HG02943 (cell line): ENCODE results near the gene CCDC97.

ENCODE experiments used
- ATAC-seq: cut with Tn5 transposase; IDR thresholded peaks from one replicate; pipeline ENCODE4 v1.9.1; 2021; ENCODE audit warnings: mild to moderate bottlenecking, low read depth, moderate library complexity; ENCODE audit not compliant: unreplicated experiment

Gene CCDC97

DNA sequence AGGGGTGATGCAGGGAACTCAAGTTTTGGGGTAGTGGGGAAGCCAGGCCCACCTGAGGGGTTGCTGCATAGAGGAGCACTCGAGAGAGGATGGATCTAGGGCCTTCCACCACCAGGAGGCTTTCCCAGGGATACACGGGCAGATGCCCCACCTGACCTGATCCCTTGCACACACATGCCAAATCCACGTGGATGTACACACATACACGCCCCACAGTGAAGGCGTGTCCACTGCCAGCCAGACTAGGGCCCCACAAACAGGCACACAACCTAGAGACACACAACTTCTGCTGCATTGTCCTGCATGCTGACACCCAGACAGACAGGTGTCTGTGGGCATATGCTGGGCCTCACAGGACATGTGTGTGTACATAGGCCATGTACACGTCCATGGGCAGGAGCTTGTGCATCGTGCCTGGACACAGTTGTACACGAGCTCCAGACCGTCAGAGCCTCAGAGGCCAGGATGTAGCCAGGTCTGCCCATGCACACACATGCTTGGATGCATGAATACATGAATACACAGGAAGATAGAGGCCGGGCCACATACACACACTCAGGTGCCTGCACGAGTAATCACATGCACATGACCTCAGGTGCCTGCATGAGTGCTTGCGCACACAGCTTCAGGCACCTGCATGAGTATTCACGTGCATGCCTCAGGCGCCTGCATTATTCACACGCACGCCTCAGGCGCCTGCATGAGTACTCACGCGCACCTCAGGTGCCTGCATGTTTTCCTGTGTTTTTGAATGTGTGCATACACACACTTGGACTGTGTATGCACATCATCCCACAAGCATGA, 8.9 kb downstream of the CCDC97 start:
- no peak for ATAC-seq

DNA sequence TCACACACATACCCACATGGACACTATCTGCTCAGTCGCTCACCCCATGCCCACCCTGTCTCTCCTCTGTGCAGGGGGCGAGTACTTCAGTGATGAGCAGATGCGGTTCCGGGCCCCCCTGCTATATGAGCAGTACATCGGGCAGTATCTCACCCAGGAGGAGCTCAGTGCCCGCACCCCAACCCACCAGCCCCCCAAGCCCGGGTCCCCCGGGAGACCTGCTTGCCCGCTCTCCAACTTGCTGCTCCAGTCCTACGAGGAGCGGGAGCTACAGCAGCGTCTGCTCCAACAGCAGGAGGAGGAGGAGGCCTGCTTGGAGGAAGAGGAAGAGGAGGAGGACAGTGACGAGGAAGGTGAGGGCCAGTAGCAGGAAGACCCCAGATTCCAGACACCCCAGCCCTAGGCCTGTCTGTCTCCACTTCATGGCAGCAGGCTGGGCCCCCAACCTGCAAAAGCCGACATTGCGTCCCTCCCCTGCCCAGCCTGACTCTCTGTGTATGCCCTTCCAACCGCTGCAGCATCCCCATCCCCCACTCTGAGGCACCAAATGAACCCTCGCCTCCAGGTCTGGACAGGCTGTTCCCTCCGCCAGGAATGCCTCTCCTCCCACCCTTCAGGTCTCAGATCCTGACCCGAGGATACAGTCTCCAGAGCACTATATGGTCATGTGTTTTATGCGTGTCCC, 9.7 kb downstream of the CCDC97 start:
- ATAC-seq, result no peak

DNA sequence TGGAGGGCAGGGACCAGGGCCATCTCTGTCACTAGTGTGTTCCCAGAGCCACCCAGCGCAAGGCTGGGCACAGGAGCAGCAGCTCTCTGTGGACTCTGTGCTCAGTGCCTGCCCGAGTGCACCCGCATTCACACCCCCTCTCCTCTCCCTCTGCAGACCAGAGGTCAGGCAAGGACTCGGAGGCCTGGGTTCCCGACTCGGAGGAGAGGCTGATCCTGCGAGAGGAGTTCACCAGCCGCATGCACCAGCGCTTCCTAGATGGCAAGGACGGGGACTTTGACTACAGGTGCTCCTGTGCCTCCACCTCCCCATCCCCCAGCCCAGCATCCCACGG, 10.2 kb downstream of the CCDC97 start:
- ATAC-seq, result no peak

DNA sequence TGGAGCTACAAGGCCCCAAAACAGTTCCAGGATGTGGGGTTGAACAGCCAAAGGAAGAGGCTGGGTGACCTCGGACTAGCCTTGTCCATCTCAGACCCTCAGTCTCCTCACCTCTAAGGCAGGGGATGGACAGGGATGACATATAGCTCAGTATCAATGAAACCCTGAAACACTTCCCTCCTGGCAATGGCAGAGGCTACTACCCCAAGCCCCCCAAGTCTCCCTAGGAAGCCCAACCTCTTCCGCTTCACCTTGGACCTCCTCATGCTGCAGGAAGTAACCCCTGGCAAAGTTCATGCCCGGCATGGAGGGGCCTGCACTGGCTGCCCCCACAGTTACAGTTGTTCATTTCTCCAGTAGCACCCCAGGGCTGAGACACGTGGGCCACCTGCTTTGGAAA, 10.6 kb downstream of the CCDC97 start:
- ATAC-seq, result no peak

DNA sequence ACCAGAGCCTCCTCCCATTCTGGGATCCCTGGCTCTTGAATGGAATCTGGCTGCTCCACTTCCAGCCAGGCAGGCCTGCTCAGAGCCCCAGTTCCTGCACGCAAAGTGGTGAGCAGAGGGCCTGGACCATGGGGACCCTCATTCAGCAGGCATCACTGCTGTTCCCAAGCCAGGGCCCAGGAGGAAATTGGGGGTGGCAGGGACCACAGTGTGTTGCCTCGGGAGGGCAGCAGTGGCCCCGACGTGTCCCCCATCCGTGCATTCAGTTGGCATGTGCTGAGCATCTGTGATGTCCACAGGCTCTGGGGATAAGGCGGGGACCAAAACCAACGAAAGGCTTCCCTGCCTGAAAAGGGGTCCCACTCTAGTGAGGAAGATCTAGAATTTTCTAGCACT, 11.2 kb downstream of the CCDC97 start:
- ATAC-seq, result no peak

DNA sequence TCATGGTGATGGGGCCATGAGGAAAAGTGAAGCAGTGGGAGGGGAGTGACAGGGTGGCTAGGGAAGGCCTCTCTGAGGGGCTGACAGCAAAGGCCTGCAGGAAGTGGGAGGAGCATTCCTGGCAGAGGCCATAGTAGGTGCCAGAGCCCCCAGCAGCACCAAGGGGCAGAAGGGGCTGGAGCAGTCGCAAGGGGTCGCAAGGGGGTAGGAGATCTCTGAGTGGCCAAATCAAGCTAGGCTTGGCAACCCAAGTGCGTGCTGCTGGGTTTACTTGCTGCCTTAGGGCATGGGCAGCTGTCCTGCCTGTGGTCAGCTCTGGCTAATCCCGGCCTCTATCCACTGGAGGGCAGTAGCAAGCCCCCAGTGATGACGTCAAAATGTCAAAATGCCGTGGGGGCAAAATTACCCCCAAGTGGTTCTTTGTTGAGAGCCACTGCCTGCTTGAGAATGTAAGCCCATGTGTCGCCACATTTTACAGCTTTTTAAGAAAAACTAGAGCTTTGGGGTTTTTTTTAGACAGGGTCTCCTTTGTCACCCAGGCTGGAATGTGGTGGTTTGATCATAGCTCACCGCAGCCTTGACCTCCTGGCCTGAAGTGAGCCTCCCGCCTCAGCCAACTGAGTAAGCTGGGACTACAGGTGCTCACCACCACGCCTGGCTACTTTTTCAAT, 11.8 kb downstream of the CCDC97 start:
- ATAC-seq, result no peak

DNA sequence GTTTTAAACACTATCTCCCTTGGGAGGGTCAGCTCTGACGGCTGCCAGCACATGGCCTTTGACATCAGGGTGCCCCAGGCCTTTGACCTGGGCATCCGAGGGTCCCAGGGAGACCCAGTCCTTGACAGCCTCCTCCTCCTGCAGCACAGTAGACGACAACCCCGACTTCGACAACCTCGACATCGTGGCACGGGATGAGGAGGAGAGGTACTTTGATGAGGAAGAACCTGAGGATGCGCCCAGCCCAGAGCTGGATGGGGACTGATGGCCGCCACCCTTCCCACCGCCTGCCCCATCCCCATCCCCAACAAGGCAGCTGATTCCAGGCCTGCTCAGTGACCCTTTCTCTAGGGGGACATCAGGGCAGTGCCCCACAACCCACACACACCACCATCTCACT, 12.5 kb downstream of the CCDC97 start:
- no peak for ATAC-seq

DNA sequence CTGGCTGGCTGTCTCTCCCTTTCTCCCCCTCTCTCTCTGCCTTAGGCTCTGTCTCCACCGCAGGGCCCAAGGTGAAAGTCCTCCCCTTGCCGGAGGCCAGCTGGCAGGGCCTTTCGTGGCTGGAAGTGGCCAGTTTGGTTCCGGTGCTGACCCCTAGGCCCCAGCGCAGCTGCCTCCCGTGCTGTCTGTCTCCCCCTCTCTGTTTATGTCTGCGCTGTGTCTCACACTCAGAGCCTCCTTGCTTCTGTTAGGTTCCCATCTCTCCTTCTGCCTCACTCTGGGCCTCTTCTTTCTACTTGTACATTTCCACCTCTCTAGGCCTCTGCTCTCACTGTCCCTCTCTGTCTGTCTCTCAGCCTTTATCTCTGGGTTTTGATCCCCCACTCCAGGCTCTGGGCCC, 13.1 kb downstream of the CCDC97 start:
- no peak for ATAC-seq

DNA sequence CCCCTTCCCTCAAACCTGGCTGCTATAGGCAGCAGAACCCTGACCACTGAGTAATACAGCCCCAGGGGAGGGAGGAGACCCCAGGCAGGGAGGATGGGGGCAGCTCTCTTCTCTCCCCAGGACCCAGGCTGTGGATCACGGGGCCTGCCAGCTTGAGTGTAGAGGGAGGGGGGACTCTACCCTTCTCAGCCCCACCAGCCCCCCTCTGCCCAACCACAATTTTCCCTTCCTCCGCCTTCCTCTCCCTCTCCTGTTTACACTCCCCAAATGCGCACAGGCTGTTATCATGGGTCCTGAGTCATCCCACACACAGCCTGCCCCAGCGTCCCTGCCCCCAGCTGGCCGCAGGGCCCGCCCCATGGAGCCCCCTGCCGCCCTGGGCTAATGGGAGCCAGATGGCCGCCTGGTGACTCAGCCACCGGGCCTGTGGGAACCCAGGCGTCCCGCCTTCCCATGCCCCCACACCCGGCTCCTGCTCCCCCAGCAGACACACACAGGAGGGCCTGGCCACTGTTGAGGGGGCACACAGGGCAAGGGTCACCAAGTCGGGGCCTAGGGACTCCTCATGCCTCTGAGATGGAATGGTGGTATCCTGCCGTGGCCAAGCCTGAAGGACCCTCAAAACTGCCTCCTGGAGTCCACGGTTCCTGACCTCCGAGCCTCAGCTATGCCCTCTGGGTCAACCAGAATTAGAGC, 13.6 kb downstream of the CCDC97 start:
- ATAC-seq, result no peak

DNA sequence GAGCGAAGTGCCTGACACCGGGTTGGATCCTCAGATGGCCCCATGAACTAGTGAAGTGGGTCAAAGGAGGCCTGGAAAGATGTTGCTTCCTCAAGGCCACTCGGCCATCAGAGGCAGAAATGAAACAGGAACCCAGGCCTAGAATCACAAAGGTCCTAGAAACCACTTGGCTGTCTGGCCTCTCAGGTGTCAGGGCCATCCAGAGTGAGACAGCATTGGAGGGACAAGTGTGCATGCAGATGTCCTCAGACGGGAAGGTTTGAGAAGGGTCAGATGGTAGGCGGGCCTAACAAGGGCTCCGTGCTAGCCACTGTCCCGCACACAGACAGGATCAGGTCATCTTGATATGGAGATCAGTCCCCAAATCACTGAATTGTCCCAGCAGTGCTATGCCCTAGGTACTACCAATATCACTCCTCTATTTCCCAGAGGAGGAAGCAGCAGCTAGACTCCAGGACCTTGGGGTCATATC, 14.3 kb downstream of the CCDC97 start:
- no peak for ATAC-seq

DNA sequence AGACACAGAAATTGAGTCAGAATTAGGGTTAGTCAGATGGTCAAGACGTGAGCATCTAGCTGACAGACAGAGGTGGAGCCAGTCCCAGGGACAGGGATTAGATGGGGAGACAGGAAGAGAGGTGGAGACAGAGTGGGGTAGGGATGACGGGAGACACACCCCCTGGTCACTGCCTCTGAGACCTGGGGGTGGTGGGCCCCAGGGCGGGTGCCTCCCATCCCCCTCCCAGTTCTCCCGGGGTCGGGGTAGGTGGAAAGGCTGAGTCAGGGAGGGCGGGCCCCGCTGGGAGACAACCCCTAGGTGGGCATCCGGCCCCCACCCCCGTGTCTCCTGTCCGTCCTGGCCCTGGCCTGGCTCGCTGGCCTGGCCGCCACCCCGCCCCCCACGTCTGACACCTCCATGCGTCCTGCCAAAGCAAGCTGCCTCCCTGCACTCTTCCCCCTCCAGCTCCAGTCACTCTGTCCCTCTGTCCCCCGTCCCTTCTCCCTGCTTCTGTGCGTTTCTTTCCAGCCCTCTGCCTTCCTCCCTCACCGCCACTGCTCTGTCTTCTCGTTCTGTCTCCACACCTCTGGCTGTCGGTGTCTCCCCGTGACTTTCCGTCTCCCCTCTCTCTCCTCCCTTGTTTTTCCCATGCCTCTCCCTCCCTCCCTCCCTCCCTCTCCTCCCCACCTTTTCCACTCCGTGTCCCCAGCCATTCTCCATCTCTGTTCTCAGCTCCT, 15.1 kb downstream of the CCDC97 start:
- ATAC-seq, result no peak

DNA sequence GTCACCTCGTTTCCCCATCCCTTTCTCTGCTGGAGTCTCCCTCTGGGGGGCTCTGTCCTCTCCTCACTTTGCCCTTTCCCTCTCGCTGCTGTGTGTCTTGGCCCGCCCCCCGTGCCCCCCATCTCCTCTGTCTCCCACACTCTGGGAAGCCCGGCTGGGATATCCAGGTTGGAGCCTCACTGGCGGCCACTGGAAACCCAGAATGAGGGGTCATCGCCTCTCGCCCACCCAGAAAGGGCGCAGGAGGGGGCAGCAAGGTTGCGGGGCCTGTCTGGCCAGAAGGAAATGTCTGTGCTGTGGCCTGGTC, 15.6 kb downstream of the CCDC97 start:
- ATAC-seq, result no peak

DNA sequence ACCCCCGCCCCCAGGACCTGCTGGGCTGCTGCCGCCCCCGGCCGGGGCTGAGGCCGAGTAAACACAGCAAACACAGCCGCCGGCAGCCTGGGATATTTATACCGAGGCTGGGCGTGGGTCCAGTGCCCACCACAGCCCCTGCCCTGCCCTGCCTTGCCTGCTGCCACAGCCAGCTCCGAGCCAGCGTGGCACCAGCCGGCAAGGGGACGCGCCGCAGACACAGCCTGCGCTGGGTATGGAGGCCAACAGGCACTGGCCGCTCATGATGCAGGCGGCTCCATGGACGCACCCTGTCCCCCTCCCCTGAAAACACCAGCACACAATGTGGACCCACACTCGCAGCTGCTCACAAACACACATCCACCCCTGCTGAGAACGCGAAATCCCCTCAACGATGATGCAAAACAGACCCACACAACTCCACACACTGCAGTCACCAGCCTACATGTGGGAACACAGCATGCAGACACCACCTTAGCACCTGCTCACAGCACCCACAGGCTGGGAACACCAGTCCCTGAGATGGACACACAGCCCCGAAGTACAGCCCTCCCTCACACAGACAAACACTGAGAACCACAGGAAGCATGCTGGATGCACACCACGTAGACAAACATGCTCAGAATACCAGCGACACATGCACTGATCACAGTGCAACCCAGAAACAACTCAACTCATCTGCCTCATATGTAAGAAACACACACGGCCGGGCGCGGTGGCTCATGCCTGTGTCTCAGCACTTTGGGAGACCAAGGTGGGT, 16.2 kb downstream of the CCDC97 start:
- ATAC-seq, result no peak

DNA sequence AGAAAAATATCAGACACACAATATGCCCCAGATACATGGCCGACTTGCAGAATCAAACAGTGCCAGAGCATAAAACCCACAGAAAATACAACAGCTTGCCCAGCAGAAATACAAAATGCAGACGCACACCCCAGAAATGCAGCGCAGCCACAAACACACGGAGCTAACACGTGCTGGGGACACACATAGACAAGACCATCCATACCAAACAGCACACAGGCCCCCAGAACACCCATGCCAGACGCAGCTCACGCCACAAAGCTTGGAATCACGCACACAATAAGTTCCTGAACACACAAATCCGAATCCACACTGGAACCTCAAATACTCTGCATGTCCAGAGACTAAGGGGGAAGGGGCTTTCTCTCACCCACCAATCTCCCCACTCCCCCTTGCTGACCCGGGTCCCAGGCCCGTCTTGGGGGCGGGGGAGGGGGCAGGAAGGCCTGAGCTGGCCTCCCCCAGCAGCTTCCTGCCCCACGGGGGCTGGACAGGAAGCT, 17.2 kb downstream of the CCDC97 start:
- ATAC-seq, result no peak

DNA sequence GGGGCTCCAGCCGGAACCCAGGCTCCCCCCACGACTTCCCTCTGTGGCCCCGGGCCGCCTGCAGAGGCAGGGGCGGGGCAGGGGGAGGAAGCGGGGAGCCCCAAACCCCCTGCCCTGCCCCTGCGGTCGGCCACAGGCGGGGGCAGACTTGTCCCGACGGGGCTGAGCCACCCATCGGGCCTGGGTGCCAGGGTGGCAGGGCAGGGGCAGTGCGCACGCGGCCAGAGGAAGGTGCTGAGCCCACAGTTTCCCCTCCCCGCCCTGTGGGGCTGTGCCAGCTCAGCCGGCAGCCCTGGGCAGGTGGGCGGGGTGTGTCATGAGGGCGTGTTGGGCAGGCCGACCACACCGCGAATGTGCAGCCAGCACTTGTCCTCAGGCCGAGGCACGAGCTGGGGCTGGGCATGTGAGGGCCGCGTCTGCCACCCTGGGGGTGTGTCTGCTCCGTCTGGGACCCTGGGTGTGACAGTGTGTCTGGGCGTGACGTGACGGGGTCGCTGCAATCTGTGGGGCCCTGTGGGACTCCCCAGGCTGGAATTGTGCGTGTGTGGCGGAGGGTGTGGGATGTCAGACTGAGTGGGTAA, 17.7 kb downstream of the CCDC97 start:
- peak; percentile 56 for ATAC-seq

DNA sequence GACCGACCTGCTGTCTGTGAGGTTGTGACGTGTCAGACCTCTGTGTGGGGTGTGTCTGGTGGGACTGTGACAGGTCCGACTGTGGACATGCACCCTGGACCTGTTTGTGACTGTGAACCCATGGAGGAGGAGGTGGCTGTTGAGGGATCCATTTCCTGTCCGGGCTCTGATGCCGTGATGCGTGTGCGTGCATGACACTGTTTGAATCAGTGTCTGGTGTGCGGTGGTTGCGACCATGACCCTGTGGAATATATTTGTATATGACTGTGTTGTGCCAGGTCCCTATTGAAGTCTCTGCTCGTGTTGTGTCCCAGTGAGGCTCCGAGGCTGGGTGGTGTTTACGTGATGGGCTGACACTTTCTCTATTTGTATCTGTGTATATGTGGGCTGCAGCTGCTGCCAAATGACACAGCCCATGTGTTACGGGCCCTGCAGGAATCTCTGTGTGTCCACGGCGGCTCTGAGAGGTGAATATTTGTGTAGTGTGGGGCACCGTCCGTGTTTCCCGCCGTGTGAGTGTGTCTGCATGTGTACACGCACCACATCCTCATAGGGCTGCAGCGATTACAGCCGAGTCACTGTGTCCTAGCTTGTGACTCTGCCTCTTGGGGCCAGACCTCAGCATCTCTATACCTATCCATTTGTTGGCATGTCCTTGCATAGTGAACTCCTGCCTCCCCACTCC, 18.3 kb downstream of the CCDC97 start:
- peak; percentile 15 for ATAC-seq

DNA sequence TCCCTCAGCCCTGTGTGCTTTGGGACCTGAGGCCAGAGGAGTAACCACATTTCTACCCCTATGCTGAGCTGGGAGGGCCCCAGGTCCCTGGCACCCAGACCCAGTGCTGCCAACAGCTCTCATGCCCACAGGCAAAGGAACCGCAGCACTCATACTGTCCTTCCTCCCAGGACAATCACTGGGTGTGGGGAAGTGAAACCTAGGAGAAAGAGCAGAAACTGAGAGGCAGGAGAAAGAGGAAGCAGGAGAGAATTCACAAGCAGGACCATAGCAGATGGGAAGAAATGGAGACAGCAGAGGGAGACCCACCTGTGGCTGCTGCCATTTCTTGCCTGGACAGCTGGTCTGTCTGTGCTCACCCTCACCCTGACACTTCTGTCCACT, 18.9 kb downstream of the CCDC97 start:
- ATAC-seq, result no peak

DNA sequence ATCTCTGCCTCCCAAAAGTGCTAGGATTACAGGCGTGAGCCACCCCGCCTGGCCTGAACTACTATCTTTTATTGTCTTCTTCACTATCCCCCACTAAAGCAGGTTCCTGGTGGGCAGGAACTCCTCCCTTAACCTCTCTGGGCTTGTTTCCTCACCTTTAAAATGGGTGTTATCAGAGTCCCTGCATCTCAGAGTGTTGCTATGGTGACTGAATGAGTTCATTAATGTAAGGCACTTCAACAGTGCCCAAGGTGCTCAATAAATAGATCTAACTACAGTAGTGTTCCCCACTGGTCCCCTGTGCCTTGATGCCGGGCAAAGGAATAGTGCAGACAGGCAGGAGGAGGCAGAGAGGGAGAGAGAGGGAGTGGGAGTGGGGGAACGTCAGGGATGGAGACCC, 20.5 kb downstream of the CCDC97 start:
- ATAC-seq, result no peak
